ENCODE measurements around the gene SOAT1.

The SOAT1 gene

GRCh38 chr1:179303200-179303785, 9.7 kb downstream of the SOAT1 start:
- DNase-seq (ENCODE audit: low read depth in 4 of 4, low spot score in 1 of 4): no peak

GRCh38 chr1:179305450-179305849, 11.9 kb downstream of the SOAT1 start:
- no peak for DNase-seq (ENCODE audit: low read depth in 4 of 4, low spot score in 1 of 4)

- DNase-seq (ENCODE audit: low read depth in 4 of 4, low spot score in 1 of 4): no peak
Observed at GRCh38 chr1:179310291-179310690, 16.7 kb downstream of the SOAT1 start.

GRCh38 chr1:179310721-179311120, 17.1 kb downstream of the SOAT1 start:
- no peak for DNase-seq (ENCODE audit: low read depth in 4 of 4, low spot score in 1 of 4)

- DNase-seq (ENCODE audit: low read depth in 4 of 4, low spot score in 1 of 4): no peak
Observed at GRCh38 chr1:179311149-179311700, 17.6 kb downstream of the SOAT1 start.

GRCh38 chr1:179313004-179313403, 19.4 kb downstream of the SOAT1 start:
- no peak for DNase-seq (ENCODE audit: low read depth in 4 of 4, low spot score in 1 of 4)

GRCh38 chr1:179314928-179315327, 21.3 kb downstream of the SOAT1 start:
- DNase-seq (ENCODE audit: low read depth in 4 of 4, low spot score in 1 of 4): no peak

GRCh38 chr1:179318491-179318890, 24.9 kb downstream of the SOAT1 start:
- DNase-seq (ENCODE audit: low read depth in 4 of 4, low spot score in 1 of 4): no peak

- no peak for DNase-seq (ENCODE audit: low read depth in 4 of 4, low spot score in 1 of 4)
Observed at GRCh38 chr1:179321533-179322216, 28.1 kb downstream of the SOAT1 start.

- no peak for DNase-seq (ENCODE audit: low read depth in 4 of 4, low spot score in 1 of 4)
Observed at GRCh38 chr1:179322557-179322956, 29.0 kb downstream of the SOAT1 start.

- DNase-seq (ENCODE audit: low read depth in 4 of 4, low spot score in 1 of 4): no peak
Observed at GRCh38 chr1:179323436-179323835, 29.8 kb downstream of the SOAT1 start.

GRCh38 chr1:179325836-179326235, 32.2 kb downstream of the SOAT1 start:
- DNase-seq (ENCODE audit: low read depth in 4 of 4, low spot score in 1 of 4): no peak

- DNase-seq (ENCODE audit: low read depth in 4 of 4, low spot score in 1 of 4): no peak
Observed at GRCh38 chr1:179326746-179327145, 33.1 kb downstream of the SOAT1 start.

- no peak for DNase-seq (ENCODE audit: low read depth in 4 of 4, low spot score in 1 of 4)
Observed at GRCh38 chr1:179327196-179327595, 33.6 kb downstream of the SOAT1 start.

- no peak for DNase-seq (ENCODE audit: low read depth in 4 of 4, low spot score in 1 of 4)
Observed at GRCh38 chr1:179327679-179328078, 34.1 kb downstream of the SOAT1 start.

- DNase-seq (ENCODE audit: low read depth in 4 of 4, low spot score in 1 of 4): no peak
Observed at GRCh38 chr1:179329862-179330261, 36.3 kb downstream of the SOAT1 start.

GRCh38 chr1:179334440-179334839, 40.8 kb downstream of the SOAT1 start:
- no peak for DNase-seq (ENCODE audit: low read depth in 4 of 4, low spot score in 1 of 4)

GRCh38 chr1:179337288-179337687, 43.7 kb downstream of the SOAT1 start:
- DNase-seq (ENCODE audit: low read depth in 4 of 4, low spot score in 1 of 4): no peak

- no peak for DNase-seq (ENCODE audit: low read depth in 4 of 4, low spot score in 1 of 4)
Observed at GRCh38 chr1:179337942-179338560, 44.5 kb downstream of the SOAT1 start.

- no peak for DNase-seq (ENCODE audit: low read depth in 4 of 4, low spot score in 1 of 4)
Observed at GRCh38 chr1:179340918-179341317, 47.3 kb downstream of the SOAT1 start.

- DNase-seq (ENCODE audit: low read depth in 4 of 4, low spot score in 1 of 4): no peak
Observed at GRCh38 chr1:179341943-179342547, 48.4 kb downstream of the SOAT1 start.
